EL (cell line): ENCODE data around the gene LIMCH1.
"Not testable (repeated sequence)": the region's sequence is repeated elsewhere in the genome, so short reads cannot be mapped to it uniquely, and the experiment has no call there.

ENCODE experiments used
- DNase-seq: peaks from one replicate; pipeline ENCODE4 v3.0.0-alpha.2; 2016

The LIMCH1 gene

GRCh38 chr4:41611124-41611838, 73.3 kb downstream of the LIMCH1 start:
- no peak for DNase-seq

- peak; percentile 58 for DNase-seq
These were observed 74.2 kb downstream of the LIMCH1 start for GRCh38 chr4:41611881-41612871.

DNA sequence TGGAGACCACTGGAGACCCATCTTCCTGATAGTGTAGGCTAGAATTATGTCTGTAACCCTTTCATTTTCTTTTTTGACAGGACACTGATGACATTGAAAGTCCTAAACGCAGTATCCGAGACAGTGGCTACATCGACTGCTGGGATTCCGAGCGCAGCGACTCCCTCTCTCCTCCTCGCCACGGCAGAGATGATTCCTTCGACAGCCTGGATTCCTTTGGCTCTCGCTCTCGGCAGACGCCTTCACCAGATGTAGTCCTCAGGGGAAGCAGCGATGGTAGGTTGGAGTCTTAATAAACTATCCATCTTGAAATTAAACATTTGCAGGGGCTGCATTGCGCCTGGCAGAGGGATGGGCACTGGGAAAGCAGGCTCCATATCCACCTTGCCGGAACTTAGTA, 75.4 kb downstream of the LIMCH1 start:
- no peak for DNase-seq

- DNase-seq = no peak
These were observed 75.9 kb downstream of the LIMCH1 start for GRCh38 chr4:41613821-41614220.

GRCh38 chr4:41614519-41614918, 76.6 kb downstream of the LIMCH1 start:
- no peak for DNase-seq

- DNase-seq = no peak
These were observed 81.2 kb downstream of the LIMCH1 start for GRCh38 chr4:41619161-41619560.

- no peak for DNase-seq
These were observed 82.8 kb downstream of the LIMCH1 start for GRCh38 chr4:41620594-41621256.

DNA sequence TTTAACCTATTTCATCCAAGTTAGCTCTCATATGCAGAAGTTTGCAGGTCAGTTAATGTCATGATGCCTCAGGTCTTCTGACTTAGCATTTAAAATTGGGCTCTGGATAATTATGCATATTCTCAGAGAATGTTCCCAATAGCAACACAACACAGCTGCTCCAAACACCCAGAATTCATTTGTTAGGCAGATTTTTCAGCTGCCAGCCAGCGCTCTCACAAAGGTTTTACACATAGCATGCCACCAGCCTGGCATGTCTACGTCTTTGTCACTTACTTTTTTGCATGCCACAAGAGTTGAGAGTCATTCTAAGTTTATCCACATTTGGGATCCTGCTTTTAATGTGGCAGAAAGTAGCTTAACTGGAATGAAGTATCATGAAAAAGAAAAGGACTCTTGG, 84.8 kb downstream of the LIMCH1 start:
- DNase-seq = no peak

DNA sequence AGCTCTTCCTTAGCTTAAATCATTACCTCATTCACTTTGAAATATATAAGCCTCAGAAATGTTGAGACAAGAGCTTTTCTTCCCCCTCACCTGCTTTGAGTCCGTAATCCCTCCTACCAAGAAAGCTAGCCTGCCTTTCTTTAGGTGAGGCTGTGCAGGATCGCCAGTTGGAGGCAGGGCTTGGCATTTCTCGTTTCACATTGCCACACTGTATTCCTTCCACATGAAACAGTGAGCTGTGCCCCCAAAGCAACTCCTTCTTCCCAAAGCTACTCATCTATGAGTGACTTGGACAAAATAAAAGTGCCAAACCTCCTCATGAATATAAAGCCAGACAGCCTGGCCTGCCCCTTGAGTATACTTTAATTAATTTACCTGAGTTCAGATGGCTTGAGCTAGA, 86.8 kb downstream of the LIMCH1 start:
- DNase-seq = no peak

DNA sequence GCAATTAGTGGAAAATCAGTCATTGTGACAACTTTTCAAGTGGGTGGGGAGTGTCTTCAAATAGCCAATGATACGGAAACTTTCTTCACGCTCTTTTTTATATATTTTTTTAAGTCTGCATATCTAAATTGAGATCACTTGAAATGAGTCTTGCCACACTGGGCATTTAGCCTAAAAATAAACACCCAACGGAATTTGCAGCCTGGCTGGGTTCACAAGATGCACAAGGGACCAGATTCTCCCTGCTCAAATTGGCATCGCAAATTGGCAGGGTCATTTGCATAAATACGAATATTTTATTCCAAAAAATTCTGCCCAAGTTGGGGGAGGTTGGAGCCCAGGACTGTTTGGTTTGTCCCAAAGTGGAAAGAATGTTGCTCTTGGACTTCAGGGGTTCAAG, 87.6 kb downstream of the LIMCH1 start:
- no peak for DNase-seq

DNA sequence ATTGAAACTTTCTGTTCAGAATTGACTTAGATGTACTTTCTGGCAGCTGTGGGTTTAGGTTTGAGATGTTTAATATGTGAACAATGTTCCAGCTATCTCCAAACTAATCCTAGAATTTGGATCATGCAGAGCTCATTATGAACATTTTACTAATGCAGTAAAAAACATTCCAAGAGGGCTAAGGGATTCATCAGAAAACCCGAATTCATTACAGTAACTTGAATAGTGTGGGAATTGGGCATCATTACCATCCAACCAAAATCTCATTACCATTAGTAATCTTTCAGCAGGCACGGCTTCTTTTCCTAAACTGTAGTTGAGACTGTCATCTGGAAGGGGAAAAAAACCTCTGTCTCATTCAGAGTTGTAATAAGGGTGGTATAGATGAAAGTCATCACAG, 91.0 kb downstream of the LIMCH1 start:
- DNase-seq = no peak

DNA sequence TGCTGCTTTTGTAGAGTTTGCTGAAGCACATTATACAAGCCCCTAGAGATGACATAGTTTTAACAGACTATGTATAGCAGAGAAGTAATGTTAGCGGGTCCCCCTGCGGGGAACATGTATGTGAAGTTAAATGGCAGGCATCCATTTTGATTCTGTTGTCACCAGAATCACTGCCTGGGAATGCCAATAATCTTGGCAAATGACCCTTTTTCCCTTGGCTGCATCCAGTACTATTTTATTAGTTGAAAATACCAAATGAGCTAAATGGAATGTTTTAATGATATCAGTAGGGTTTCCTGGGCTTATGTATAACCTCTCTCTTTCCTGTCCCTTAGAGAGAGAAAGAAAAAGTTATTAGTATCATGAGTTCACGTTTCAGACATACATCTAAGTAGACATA, 93.6 kb downstream of the LIMCH1 start:
- DNase-seq = peak; percentile 57

DNA sequence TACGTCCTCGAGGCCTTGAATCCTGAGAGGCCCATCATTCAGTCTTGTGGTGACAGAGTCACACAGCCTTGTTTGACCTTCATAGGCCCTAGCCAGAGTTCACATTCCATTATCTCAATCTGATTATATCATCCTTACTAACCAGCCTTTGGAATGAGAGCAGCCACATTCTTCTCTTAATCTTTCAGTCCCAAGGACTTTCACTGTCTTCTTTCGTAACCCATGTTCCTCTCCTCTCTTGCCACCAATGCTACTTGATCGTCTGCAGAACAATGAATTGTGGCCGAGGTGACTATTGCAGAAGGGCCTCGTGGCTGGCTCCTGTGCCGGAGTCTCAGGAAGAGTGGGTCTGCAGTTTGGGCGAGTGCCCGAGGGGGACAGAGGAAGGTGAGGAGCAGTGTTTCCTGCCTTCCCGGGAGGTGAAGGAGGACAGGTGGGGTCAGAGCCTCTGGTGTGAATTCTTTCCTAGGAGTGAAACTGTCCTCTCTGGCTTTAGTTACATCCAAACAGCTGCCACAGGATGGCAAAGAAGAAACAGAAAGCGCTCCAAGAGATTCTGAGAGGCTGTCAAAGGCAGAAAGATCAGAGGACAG, 94.6 kb downstream of the LIMCH1 start:
- peak; percentile 83 for DNase-seq

- no peak for DNase-seq
These were observed 95.4 kb downstream of the LIMCH1 start for GRCh38 chr4:41633321-41633720.

DNA sequence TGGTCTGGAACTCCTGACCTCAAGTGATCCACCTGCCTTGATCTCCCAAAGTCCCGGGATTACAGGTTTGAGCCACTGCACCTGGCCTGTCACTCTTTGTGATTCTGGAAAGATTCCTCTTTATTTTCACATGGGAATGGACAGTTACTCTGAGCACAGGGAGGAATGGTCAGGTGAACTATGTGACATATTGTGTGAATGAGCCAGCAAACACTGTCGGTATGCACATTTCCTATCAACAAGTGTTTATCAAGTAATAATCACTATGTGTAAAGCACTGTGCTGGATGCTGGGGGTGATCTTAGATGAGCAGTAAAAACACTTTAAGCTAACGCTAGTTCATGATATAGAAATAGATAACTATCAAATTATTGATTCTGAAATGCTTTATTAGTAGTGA, 97.5 kb downstream of the LIMCH1 start:
- DNase-seq = no peak

GRCh38 chr4:41638203-41638602, 100.2 kb downstream of the LIMCH1 start:
- DNase-seq = no peak

GRCh38 chr4:41638866-41639265, 100.9 kb downstream of the LIMCH1 start:
- DNase-seq = no peak

- DNase-seq = no peak
These were observed 101.3 kb downstream of the LIMCH1 start for GRCh38 chr4:41639291-41639690.

DNA sequence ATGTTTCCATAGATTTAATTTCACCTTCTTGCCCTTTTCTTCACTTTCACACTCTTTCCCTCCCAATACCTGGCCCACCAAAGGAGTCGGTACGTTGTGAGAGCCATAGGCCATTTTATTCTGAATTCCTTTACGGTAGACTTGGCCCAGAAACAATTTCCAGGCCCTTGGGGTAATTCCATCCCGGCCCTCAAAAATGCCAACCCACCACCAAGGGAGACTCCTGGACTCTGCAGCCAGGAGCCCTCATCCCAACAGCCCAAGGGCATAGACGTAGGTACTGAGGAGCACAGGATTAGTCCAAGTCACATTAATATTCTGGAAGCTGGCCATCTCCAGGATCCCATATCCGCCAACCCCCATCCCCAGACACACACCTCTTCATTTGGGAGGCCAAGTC, 102.9 kb downstream of the LIMCH1 start:
- DNase-seq = no peak

DNA sequence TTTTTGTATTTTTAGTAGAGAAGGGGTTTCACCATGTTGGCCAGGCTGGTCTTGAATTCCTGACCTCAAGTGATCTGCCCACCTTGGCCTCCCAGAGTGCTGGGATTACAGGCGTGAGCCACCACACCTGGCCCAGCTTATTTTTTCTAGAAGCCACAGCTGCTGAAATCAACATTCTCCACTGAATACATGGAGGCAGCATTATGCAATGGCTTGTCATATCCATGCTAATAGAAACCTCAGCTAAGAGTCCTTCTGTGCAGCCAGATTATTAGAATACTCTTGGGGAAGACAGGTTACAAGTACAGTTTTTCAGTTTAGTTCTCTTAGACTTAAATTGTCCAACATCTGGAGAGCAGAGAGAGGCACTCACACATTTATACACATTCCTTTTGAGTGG, 104.8 kb downstream of the LIMCH1 start:
- not testable (repeated sequence) for DNase-seq

- DNase-seq = no peak
These were observed 105.4 kb downstream of the LIMCH1 start for GRCh38 chr4:41643331-41643730.

DNA sequence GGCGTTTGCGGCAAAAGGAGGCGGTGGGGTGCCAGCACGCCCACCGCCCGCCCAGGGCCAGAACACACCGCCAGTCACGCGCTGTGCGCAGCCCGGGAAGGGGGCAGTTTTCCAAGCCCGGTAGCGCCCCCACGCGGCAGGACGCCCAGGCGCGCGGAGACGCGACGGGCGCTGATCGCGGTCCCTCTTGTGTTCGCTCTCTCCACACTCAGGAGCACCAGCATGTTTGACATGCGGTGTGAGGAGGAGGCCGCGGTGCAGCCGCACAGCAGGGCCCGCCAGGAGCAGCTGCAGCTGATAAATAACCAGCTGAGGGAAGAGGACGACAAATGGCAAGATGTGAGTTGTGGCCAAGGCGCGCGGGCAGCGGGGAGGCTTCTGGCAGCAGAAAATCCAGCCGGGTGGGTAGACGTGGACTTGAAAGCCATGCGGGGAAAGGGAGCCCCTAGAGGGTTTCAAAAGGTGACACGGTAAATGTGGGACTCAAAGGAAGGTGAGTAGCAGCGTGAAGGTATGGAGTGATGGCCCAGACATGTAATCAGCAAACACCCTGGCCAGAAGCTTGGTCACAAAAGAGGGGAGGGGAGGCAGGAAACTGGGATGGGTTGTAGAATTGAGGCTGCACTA, 106.4 kb downstream of the LIMCH1 start:
- peak; percentile 41 for DNase-seq

DNA sequence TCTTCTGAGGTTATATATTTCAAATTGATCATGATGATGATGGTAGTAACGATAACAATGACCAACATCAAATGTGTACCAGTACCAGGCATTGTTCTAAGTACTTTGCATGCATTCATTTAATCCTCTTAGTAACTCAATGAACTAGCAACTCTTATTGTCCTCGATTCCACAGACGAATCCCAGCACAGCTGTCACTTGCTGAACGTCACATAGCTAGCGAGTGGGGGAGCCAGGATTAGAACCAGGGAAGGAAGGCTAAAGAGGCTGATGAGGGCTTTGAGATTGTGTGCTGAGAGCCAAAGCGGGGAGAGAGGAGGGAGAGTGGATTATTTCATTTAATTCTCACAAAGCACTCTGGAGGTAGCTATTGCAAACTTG, 106.9 kb downstream of the LIMCH1 start:
- no peak for DNase-seq
